HepG2 (cell line): ENCODE measurements around the gene METTL23. TPM values are rescaled to one million over a fixed set of nuclear protein-coding genes. Genes with fewer than 3 reads are reported as not detected.
A peak's percentile ranks its signal among the peaks of the same experiment; 100 is the strongest.

Experiments used
- CBFB ChIP-seq: sonication (generic); formaldehyde crosslinking; IDR thresholded peaks from 2 replicates; pipeline ENCODE4 v1.4.0; 2020; ENCODE audit warnings: missing genetic modification reagents
- GATAD2A ChIP-seq: IDR thresholded peaks from 2 replicates; pipeline ENCODE4 v1.6.1; 2016
- HNRNPUL1 ChIP-seq: fragments of 200-400 bp; formaldehyde crosslinking; IDR thresholded peaks from 2 replicates; pipeline ENCODE4 v1.6.1; 2017; ENCODE audit warnings: low read depth, mild to moderate bottlenecking, low read length, moderate library complexity
- IKZF5 ChIP-seq: IDR thresholded peaks from 2 replicates; pipeline ENCODE4 v1.6.1; 2018; ENCODE audit warnings: missing genetic modification reagents, mild to moderate bottlenecking, missing compliant biosample characterization
- ISL2 ChIP-seq: sonication (generic); formaldehyde crosslinking; IDR thresholded peaks from 2 replicates; pipeline ENCODE4 v1.5.0; 2020; ENCODE audit warnings: missing genetic modification reagents
- KAT8 ChIP-seq: IDR thresholded peaks from 2 replicates; pipeline ENCODE4 v1.6.1; 2016; ENCODE audit warnings: missing genetic modification reagents, missing compliant biosample characterization
- KMT2B ChIP-seq: IDR thresholded peaks from 2 replicates; pipeline ENCODE4 v1.6.1; 2016; ENCODE audit warnings: missing genetic modification reagents, missing compliant biosample characterization
- MEIS2 ChIP-seq: sonication (generic); formaldehyde crosslinking; IDR thresholded peaks from 2 replicates; pipeline ENCODE4 v1.9.0; 2021; ENCODE audit warnings: mild to moderate bottlenecking, missing genetic modification reagents
- TFAP4 ChIP-seq: sonication (generic); IDR thresholded peaks from 2 replicates; pipeline ENCODE4 v1.6.1; 2016; ENCODE audit warnings: low read depth, borderline replicate concordance
- TFE3 ChIP-seq: IDR thresholded peaks from 2 replicates; pipeline ENCODE4 v1.6.1; 2016
- ZBTB40 ChIP-seq, 2 experiments: fragments of 450-650 bp in 1 of 2; sonication (generic) in 1 of 2; formaldehyde crosslinking in 1 of 2; IDR thresholded peaks; 2 replicates each; pipeline versions ENCODE4 v1.6.1 to v1.8.0; 2016 to 2022; ENCODE audit warnings: antibody characterized with exemption in 1 of 2, mild to moderate bottlenecking in 1 of 2, missing genetic modification reagents in 1 of 2
- ZKSCAN8 ChIP-seq: IDR thresholded peaks from 2 replicates; pipeline ENCODE4 v1.6.1; 2016; ENCODE audit warnings: borderline replicate concordance, missing genetic modification reagents, missing compliant biosample characterization
- ZNF263 ChIP-seq: sonication (generic); formaldehyde crosslinking; IDR thresholded peaks from 2 replicates; pipeline ENCODE4 v1.4.0; 2020; ENCODE audit warnings: missing genetic modification reagents
- ZNF431 ChIP-seq: sonication (generic); formaldehyde crosslinking; IDR thresholded peaks from 2 replicates; pipeline ENCODE4 v1.9.0; 2022; ENCODE audit warnings: missing genetic modification reagents, low read depth, mild to moderate bottlenecking, borderline replicate concordance
- ZNF468 ChIP-seq: sonication (generic); formaldehyde crosslinking; IDR thresholded peaks from 2 replicates; pipeline ENCODE4 v1.8.0; 2022; ENCODE audit warnings: mild to moderate bottlenecking, moderate library complexity, missing genetic modification reagents
- polyA plus RNA-seq, 8 experiments: library from polyadenylated mRNA; depleted of rRNA in 3 of 8; stranded (reverse) in 7 of 8; unstranded in 1 of 8; fragments of >200 nt; fragmentation: Illumina TruSeq in 4 of 8; extraction: Trizol in 4 of 8; gene quantifications; 2 replicates each; pipeline versions ENCODE4 v1.2.1 to v1.2.3, GENCODE V29; 2011 to 2016; ENCODE audit warnings: low read depth in 4 of 8, missing spikeins in 1 of 8, mixed read lengths in 1 of 8; ENCODE audit not compliant: insufficient read depth in 1 of 8
- total RNA-seq, 5 experiments: library from RNA; depleted of rRNA; stranded (reverse); fragments of >200 nt; fragmentation: Illumina TruSeq; extraction: Trizol; gene quantifications; 2 replicates each; pipeline ENCODE4 v1.2.3, GENCODE V29; 2016; ENCODE audit warnings: low read depth in 1 of 5

The METTL23 gene
- total and polyA plus RNA-seq, 2 of the 13 experiments (the other 11 are each of a cell fraction or from before 2014, with no cell fraction given) = 39.9 to 104 TPM

- no peak for TF ChIP-seq ZBTB40 (IDR thresholded peaks at IDR 0.05)
- peak; percentile 43; the same call in 1 of the 2 replicates for TF ChIP-seq ZBTB40 (CRISPR knock-in tag; IDR thresholded peaks at IDR 0.05)
- TF ChIP-seq KMT2B (CRISPR knock-in tag) = peak; percentile 32; the same call in 1 of the 2 replicates
- TF ChIP-seq ZNF468 = no peak
- TF ChIP-seq TFE3 = peak; percentile 52; the same call in 1 of the 2 replicates
- peak; percentile 55 for TF ChIP-seq MEIS2 (CRISPR knock-in tag)
- TF ChIP-seq HNRNPUL1 = no peak
- TF ChIP-seq ZNF263 (CRISPR knock-in tag) = peak; percentile 83
- TF ChIP-seq TFAP4 = peak; percentile 83; the same call in 1 of the 2 replicates
- TF ChIP-seq ISL2 (CRISPR knock-in tag) = no peak
- no peak for TF ChIP-seq ZNF431 (CRISPR knock-in tag)
- TF ChIP-seq IKZF5 (CRISPR knock-in tag) = peak; percentile 80
- peak; percentile 84 for TF ChIP-seq GATAD2A (CRISPR knock-in tag)
- peak; percentile 47; the same call in 1 of the 2 replicates for TF ChIP-seq ZKSCAN8 (CRISPR knock-in tag)
- TF ChIP-seq KAT8 = peak; percentile 34; the same call in 1 of the 2 replicates
- TF ChIP-seq CBFB (CRISPR knock-in tag) = no peak
These were observed 29.6 kb upstream of the METTL23 start (continued) for GRCh38 chr17:76696763-76697701.
